Measurements from ENCODE around the gene PPTC7. TPM values are rescaled to one million over a fixed set of nuclear protein-coding genes. Genes with fewer than 3 reads are reported as not detected.

Gene PPTC7
- total and polyA plus RNA-seq, 2 of the 8 experiments (the other 6 are each of a cell fraction or from before 2014, with no cell fraction given): 8.1 to 15.9 TPM

DNA sequence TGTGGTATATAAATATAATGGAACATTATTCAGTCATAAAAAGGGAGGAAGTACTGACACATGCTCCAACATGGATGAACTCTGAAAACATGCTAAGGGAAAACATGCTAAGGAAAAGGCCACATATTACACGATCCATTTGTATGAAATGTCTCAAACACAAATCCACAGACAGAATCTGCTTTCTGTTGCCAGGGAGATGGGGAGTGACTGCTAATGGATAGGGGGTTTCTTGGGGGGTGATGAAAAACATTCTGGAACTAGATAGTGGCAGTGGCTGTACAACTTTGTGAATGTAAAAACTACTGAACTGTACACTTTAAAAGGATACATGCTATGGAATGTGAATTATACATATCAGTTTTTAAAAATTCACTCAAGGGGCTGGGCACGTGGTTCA, 6.6 kb downstream of the PPTC7 start (continued):
- TF ChIP-seq CHD7 (IDR thresholded peaks at IDR 0.05; ENCODE audit: insufficient replicate concordance, low read length) (no peak), SIN3A (conservative IDR thresholded peaks at IDR 0.05 in 1 of 2, IDR thresholded peaks at IDR 0.05 in 1 of 2; ENCODE audit: low read depth in 1 of 2, low read length in 2 of 2) (no peak), JUND (IDR thresholded peaks at IDR 0.05; ENCODE audit: low read length) (no peak), RXRA (IDR thresholded peaks at IDR 0.05; ENCODE audit: insufficient read depth, low read depth, low read length) (no peak), HDAC2 (IDR thresholded peaks at IDR 0.05; ENCODE audit: borderline replicate concordance in 1 of 2, low read depth in 2 of 2, low read length in 2 of 2) (no peak), BCL11A (IDR thresholded peaks at IDR 0.05; ENCODE audit: low read depth in 2 of 2, low read length in 2 of 2) (no peak), CHD2 (IDR thresholded peaks at IDR 0.05; ENCODE audit: low read length) (no peak), TCF12 (IDR thresholded peaks at IDR 0.05; ENCODE audit: low read depth, low read length) (no peak), ASH2L (IDR thresholded peaks at IDR 0.05; ENCODE audit: low read length) (no peak)
